ENCODE results near the gene CNPY3.

GRCh38 chr6:42923666-42924065 is 5.6 kb upstream of the CNPY3 start:
- TF ChIP-seq, protein P1, sequence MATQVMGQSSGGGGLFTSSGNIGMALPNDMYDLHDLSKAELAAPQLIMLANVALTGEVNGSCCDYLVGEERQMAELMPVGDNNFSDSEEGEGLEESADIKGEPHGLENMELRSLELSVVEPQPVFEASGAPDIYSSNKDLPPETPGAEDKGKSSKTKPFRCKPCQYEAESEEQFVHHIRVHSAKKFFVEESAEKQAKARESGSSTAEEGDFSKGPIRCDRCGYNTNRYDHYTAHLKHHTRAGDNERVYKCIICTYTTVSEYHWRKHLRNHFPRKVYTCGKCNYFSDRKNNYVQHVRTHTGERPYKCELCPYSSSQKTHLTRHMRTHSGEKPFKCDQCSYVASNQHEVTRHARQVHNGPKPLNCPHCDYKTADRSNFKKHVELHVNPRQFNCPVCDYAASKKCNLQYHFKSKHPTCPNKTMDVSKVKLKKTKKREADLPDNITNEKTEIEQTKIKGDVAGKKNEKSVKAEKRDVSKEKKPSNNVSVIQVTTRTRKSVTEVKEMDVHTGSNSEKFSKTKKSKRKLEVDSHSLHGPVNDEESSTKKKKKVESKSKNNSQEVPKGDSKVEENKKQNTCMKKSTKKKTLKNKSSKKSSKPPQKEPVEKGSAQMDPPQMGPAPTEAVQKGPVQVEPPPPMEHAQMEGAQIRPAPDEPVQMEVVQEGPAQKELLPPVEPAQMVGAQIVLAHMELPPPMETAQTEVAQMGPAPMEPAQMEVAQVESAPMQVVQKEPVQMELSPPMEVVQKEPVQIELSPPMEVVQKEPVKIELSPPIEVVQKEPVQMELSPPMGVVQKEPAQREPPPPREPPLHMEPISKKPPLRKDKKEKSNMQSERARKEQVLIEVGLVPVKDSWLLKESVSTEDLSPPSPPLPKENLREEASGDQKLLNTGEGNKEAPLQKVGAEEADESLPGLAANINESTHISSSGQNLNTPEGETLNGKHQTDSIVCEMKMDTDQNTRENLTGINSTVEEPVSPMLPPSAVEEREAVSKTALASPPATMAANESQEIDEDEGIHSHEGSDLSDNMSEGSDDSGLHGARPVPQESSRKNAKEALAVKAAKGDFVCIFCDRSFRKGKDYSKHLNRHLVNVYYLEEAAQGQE (IDR thresholded peaks at IDR 0.05), result no peak
- TF ChIP-seq CBX8 (IDR thresholded peaks at IDR 0.05), result no peak
- no peak for TF ChIP-seq FOSB (CRISPR knock-in tag; IDR thresholded peaks at IDR 0.05)
- TF ChIP-seq GATA3 (IDR thresholded peaks at IDR 0.05; ENCODE audit: borderline replicate concordance), result no peak
- TF ChIP-seq, protein P2, sequence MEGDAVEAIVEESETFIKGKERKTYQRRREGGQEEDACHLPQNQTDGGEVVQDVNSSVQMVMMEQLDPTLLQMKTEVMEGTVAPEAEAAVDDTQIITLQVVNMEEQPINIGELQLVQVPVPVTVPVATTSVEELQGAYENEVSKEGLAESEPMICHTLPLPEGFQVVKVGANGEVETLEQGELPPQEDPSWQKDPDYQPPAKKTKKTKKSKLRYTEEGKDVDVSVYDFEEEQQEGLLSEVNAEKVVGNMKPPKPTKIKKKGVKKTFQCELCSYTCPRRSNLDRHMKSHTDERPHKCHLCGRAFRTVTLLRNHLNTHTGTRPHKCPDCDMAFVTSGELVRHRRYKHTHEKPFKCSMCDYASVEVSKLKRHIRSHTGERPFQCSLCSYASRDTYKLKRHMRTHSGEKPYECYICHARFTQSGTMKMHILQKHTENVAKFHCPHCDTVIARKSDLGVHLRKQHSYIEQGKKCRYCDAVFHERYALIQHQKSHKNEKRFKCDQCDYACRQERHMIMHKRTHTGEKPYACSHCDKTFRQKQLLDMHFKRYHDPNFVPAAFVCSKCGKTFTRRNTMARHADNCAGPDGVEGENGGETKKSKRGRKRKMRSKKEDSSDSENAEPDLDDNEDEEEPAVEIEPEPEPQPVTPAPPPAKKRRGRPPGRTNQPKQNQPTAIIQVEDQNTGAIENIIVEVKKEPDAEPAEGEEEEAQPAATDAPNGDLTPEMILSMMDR (IDR thresholded peaks at IDR 0.05), result no peak
- no peak for TF ChIP-seq RCOR1 (IDR thresholded peaks at IDR 0.05; ENCODE audit: low read depth, low read length)
- TF ChIP-seq, protein P3, sequence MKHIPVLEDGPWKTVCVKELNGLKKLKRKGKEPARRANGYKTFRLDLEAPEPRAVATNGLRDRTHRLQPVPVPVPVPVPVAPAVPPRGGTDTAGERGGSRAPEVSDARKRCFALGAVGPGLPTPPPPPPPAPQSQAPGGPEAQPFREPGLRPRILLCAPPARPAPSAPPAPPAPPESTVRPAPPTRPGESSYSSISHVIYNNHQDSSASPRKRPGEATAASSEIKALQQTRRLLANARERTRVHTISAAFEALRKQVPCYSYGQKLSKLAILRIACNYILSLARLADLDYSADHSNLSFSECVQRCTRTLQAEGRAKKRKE (CRISPR knock-in tag; IDR thresholded peaks at IDR 0.05; ENCODE audit: low read depth), result no peak
- no peak for TF ChIP-seq RFX5 (IDR thresholded peaks at IDR 0.05)
- TF ChIP-seq EP300 (IDR thresholded peaks at IDR 0.05), result no peak
- TF ChIP-seq POLR2AphosphoS2 (conservative IDR thresholded peaks at IDR 0.05; ENCODE audit: low read length), result no peak
